ENCODE results near the gene GRM7.

- no peak for TF ChIP-seq CTCF (IDR thresholded peaks at IDR 0.05)
- no peak for TF ChIP-seq POLR2A (IDR thresholded peaks at IDR 0.05)
Measured at GRCh38 chr3:7630925-7631324, 770.0 kb downstream of the GRM7 start.

All from body of pancreas (tissue), 4 donors.